Measurements from ENCODE around the gene PYGB.
A peak's percentile ranks its signal among the peaks of the same experiment; 100 is the strongest.

Gene PYGB

DNA sequence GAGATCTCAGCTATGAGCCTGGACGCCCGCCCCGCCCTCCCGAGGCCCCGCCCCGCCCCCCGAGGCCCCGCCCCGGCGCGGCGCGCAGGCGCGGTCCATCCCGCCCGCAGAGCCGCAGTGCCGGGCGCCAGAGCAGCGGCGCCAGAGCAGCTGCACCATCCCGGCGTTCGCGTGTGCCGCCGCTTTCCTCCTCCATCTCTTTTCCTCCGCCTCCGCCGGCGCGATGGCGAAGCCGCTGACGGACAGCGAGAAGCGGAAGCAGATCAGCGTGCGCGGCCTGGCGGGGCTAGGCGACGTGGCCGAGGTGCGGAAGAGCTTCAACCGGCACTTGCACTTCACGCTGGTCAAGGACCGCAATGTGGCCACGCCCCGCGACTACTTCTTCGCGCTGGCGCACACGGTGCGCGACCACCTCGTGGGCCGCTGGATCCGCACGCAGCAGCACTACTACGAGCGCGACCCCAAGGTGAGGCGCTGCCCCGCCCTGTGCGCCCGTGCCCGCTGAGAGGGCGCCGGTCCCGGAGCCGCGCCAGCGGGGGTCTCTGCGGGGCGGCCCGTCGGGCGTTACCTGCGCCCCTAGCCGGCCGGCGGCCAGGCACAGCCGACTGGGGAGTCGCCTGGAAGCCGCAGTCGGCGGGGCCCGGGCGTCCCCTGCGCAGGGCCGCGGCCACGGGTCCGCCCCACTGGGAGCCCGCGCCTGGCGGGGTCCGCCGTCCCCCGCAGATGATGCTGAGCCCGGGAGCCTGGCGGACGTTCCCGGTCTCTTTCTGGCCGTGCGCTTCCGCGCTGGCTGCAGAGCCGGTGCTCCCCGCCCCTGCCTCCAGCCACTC lies at the start of gene PYGB:
Gene PYGB, plus strand, starts transcription at position 130 of the 830 bp plus-strand sequence. Its CDS starts 94 bp downstream, at position 224.
- DNase-seq: peak; percentile 20

DNA sequence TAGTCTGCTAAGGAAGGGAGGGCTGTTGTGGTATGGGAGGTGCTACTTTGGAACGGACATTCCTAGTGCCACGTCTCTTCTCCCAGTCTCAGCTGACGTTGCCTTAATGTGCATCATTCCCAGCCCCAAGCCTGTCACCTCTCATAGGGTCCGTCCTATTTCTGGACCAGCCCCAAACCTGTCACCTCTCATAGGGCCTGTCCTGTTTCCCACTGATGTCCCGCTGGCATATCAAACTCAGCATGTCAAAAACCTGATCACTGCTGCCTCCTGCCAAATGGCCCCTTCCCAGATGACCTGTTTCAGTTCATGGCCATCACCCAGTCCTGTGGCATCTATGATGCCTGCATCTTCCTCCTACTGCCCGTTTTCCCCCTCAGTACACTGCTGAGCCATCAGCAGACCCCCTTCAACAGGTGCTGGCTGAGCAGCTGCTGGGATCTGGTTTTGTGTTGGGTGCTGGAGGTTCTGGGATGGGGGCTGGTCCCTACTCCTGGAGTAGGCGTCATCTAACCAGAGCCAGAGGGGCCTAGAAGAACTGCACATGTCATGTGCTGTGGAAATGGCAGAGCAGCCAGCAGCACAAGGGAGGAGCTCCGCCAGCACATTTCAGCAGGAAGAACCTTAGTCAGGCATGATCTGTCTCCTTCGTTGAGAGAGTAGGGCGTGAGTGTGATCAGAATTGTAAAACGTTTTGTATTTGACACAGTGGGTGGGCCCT lies 49.1 kb upstream of the PYGB start:
- no peak for DNase-seq

GRCh38 chr20:25199473-25200260 lies 48.2 kb upstream of the PYGB start:
- no peak for DNase-seq

GRCh38 chr20:25203089-25203488 lies 44.8 kb upstream of the PYGB start:
- DNase-seq: no peak

DNA sequence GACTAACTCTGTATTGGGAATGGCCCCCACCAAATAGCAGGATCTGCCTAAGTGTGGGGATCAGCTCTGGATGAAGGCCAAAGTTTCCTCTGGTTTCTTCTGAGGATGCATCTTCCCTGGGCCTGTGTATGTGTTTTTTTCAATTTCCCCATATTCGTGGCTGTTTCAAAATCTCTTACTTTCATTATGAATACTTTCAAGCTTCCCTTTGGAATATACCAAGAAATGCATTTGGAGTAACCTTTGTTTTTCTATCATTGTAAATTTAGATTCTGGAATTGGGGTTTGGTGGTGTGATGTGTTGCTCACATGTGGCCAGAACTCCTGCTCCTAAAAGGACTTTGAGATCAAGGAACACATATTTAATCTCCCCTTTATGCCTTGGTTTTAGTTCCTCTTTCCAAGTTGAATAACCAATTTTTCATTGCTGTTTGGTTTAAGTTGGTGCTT lies 44.0 kb upstream of the PYGB start:
- DNase-seq: no peak

GRCh38 chr20:25204550-25205276 lies 43.2 kb upstream of the PYGB start:
- no peak for DNase-seq

DNA sequence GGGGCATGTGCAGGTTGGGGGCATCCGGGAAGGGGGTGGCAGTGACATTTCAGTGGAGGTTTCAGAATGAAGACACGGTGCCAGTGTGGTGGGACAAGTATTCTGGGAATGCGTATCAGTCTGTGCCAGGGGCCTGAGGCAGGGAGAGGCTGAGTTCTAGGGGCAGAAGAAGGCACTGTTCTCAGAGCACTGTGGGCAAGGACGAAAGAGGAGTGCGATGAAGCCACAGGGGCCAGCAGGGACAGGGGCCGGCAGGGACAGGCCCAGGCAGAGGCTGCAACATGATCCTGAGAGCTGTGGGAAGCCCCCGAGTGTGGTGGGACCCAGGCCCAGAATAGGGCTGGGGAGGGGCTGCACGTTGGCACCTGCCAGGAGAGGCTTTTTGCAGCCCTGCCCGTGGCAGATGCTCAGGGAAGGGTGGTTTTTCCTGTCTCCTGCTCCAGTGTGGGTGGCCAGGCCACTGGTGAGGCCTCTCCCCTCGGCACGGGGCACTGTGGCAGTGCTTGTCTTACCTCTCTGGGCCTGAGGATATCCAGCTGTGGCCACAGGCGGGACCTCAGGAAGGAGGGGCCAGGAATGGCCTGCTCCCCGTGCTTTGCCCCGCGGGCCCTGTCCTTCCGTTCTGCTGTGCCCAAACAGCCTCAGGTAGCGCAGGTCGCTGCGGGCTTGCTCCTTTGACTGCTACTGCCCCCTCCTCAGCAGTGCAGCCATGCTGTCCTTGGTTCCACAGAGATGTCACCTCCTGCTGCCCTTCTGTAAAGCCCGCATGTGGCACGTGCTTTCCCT lies 42.4 kb upstream of the PYGB start:
- DNase-seq: no peak

GRCh38 chr20:25206063-25206403 lies 41.9 kb upstream of the PYGB start:
- DNase-seq: no peak

GRCh38 chr20:25206548-25206947 lies 41.3 kb upstream of the PYGB start:
- no peak for DNase-seq

GRCh38 chr20:25207149-25207959 lies 40.5 kb upstream of the PYGB start:
- no peak for DNase-seq

DNA sequence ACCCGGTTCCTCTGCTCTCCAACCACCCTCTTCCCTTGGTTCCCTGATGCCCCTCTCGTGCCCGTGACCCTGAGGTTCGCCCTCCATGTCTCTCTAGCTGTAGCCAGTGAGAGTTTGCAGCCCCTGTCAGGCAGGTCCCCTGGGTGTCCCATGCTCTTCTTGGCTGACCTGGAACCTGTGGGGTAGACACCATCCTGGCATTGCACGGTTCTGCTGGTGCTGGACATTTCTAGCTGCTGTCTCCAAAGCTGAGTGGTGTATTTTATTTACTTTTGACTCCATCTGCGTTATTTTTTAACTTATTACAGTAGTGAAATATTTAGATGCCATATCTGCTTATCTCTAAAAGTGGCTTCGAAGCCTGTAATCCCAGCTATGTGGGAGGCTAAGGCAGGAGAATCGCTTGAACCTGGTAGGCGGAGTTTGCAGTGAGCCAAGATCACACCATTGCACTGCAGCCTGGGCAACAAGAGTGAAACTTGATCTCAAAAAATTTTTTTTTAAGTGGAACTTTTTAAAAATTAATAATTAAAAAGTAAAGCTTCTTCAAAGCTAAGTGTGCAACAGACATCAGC lies 39.8 kb upstream of the PYGB start:
- no peak for DNase-seq

DNA sequence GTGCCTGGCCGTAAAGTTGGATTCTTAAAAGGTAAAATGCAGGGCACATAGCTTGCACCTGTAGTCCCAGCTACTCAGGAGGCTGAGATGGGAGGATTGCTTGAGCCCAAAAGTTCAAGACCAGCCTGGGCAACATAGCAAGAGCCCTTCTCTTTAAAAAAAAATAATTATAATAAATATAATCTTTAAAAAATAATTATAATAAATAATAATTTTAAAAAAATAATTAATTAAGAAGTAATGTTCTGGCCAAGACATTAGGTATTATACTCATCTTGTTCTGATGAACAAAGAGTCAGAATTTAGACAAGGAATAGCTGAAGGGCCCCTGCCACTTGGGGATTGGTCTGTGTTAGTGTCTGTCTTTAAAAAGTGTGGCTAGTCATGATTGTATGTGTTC lies 38.5 kb upstream of the PYGB start:
- DNase-seq: no peak

- DNase-seq: no peak
Observed at GRCh38 chr20:25209911-25210310, 38.0 kb upstream of the PYGB start.

DNA sequence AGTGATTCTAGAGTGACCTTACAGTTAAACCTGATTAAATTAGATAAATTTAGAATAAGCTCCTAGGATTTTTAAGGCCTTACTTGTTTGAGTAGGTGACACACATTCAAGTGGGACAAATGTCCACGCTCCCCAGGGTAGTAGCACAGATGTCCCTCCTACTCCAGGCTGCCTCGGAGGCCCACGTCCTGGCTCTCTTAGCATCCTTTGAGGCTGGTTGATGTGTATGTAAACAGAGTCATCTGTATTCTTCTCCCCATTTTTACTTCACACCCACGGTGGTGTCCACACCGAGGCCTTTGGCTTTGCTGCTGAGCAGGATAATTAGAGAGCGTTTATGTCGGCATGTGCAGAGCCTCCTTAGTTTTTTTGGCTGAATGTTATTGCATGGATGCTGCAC lies 36.6 kb upstream of the PYGB start:
- DNase-seq: no peak

DNA sequence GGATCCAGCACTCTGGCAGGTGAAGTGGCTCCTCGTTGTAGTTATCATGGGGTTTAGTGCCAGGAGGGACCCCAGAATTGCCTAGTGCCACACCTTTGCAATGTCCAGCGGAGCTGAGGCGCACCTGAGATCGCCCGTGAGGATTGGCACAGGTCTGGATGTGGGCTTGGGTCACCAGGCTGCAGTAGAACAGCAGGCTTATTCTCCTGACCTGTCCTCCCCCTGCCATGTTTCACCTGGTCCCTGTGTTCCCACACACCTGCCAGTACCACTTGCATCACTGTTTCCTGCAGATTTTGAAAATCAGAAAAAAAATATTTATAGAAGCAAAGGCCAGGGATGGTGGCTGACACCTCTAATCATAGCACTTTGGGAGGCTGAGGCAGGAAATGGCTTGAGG lies 35.6 kb upstream of the PYGB start:
- no peak for DNase-seq

GRCh38 chr20:25213566-25214425 lies 34.1 kb upstream of the PYGB start:
- no peak for DNase-seq

DNA sequence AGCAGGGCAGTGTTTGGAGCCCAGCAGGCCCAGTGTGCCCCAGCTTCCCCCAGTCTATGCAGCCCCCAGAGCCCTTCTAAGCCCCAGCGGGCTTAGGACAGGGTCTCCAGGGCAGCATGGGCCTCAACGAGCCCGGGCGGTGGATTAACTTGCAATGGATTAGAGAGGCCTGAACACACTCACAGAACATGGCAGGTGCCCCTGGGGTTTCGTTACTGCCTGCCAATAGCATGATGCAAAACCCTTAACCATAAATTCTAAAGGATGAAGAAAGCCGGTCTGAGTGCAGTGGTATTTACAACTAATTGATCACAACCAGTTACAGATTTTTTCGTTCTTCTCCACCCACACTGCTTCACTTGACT lies 33.5 kb upstream of the PYGB start:
- DNase-seq: no peak

- DNase-seq: no peak
Observed at GRCh38 chr20:25214819-25215218, 33.1 kb upstream of the PYGB start.

GRCh38 chr20:25215521-25215920 lies 32.4 kb upstream of the PYGB start:
- no peak for DNase-seq
